ENCODE data around the gene C10orf95. TPM values are rescaled to one million over a fixed set of nuclear protein-coding genes. Genes with fewer than 3 reads are reported as not detected.

The C10orf95 gene
- total RNA-seq, 1 donor from 2014 or later, result 5.7 TPM

DNA sequence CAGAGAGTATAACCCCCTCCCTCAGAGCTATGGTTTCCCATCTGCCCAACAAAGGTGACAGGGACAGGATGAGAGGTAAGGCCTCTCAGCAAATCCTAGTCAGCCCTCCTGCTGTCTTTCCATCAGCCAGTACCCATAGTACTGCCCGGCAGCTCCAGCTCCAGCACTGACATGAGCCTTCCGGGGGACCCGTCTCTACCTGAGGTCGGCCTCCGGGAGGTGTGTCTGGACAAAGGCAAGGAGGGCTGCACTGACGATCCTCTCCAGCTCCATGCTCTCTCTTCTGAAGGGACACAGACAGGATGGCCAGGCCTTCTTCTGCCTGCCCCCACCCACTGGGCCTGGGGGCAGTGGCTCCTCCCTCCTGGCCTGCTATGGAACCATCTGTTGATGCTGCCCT lies 26.4 kb downstream of the C10orf95 start:
- TF ChIP-seq, protein P1, sequence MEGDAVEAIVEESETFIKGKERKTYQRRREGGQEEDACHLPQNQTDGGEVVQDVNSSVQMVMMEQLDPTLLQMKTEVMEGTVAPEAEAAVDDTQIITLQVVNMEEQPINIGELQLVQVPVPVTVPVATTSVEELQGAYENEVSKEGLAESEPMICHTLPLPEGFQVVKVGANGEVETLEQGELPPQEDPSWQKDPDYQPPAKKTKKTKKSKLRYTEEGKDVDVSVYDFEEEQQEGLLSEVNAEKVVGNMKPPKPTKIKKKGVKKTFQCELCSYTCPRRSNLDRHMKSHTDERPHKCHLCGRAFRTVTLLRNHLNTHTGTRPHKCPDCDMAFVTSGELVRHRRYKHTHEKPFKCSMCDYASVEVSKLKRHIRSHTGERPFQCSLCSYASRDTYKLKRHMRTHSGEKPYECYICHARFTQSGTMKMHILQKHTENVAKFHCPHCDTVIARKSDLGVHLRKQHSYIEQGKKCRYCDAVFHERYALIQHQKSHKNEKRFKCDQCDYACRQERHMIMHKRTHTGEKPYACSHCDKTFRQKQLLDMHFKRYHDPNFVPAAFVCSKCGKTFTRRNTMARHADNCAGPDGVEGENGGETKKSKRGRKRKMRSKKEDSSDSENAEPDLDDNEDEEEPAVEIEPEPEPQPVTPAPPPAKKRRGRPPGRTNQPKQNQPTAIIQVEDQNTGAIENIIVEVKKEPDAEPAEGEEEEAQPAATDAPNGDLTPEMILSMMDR (IDR thresholded peaks at IDR 0.05), result no peak
- ATAC-seq, result no peak
- H3K9me3 ChIP-seq, result no peaks in the 10 kb centered on the region
- H3K27me3 ChIP-seq (ENCODE audit: low read depth), result no peaks in the 10 kb centered on the region
- no peak overlapping the region for H3K4me3 ChIP-seq
- H3K27ac ChIP-seq, result no peak overlapping the region
- DNase-seq, result no peak
- H3K4me1 ChIP-seq, result peaks cover 22% of the 10 kb centered on the region
- H3K36me3 ChIP-seq, result peaks cover 22% of the 10 kb centered on the region
- intact Hi-C loops (cut with DNase I), result no loop called here

DNA sequence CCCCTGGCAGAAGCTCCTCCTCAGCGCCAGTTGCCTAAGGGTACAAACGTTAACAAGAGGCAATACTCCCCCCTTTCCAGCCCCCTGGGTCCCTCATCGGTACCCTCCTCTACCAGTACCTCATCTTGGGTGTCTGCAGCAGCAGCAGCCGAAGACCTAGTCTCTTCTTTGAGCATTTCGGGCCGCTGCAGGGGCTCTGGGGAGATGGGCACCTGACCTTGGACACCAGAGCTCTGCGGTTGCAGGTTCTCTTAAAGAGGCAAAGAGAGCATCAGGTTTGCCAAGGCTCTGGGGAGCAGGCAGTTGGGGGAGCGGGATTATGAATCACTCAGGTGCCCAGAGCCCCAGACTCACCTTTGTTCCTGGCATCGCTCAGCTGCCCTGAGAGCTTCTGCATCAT lies 27.2 kb downstream of the C10orf95 start:
- TF ChIP-seq, protein P1 (IDR thresholded peaks at IDR 0.05), result no peak
- H3K27ac ChIP-seq, result no peak overlapping the region
- no peaks in the 10 kb centered on the region for H3K9me3 ChIP-seq
- H3K4me1 ChIP-seq, result peaks cover 29% of the 10 kb centered on the region
- H3K36me3 ChIP-seq, result peaks cover 22% of the 10 kb centered on the region
- H3K4me3 ChIP-seq, result no peak overlapping the region
- no peaks in the 10 kb centered on the region for H3K27me3 ChIP-seq (ENCODE audit: low read depth)
- no peak for ATAC-seq
- intact Hi-C loops (cut with DNase I), result no loop called here
- no peak for DNase-seq

GRCh38 chr10:102423372-102423968 lies 27.9 kb downstream of the C10orf95 start:
- intact Hi-C loops (cut with DNase I), result no loop called here
- Histone ChIP-seq H3K27me3 (ENCODE audit: low read depth) (peaks cover 2% of the 10 kb centered on the region), H3K36me3 (peaks cover 22% of the 10 kb centered on the region), H3K27ac (peak overlapping the region; percentile 91), H3K9me3 (no peaks in the 10 kb centered on the region), H3K4me3 (peak overlapping the region; percentile 88), H3K4me1 (peaks cover 35% of the 10 kb centered on the region)
- ATAC-seq, result no peak
- no peak for DNase-seq
- TF ChIP-seq, protein P1 (IDR thresholded peaks at IDR 0.05), result no peak

GRCh38 chr10:102422545-102423129 lies 28.7 kb downstream of the C10orf95 start:
- Histone ChIP-seq H3K4me3 (peak overlapping the region; percentile 88), H3K9me3 (no peaks in the 10 kb centered on the region), H3K4me1 (peaks cover 35% of the 10 kb centered on the region), H3K36me3 (peaks cover 22% of the 10 kb centered on the region), H3K27ac (peak overlapping the region; percentile 91), H3K27me3 (ENCODE audit: low read depth) (peaks cover 8% of the 10 kb centered on the region)
- DNase-seq (peak; percentile 92), ATAC-seq (peak; percentile 74 to 80)
- intact Hi-C loops (cut with DNase I), result no loop called here
- TF ChIP-seq, protein P1 (IDR thresholded peaks at IDR 0.05), result peak; percentile 89

- peak overlapping the region; percentile 88 for H3K4me3 ChIP-seq
- peaks cover 15% of the 10 kb centered on the region for H3K27me3 ChIP-seq (ENCODE audit: low read depth)
- intact Hi-C loops (cut with DNase I), result no loop called here
- ATAC-seq (peak; percentile 59), DNase-seq (peak; percentile 76)
- H3K4me1 ChIP-seq, result peaks cover 35% of the 10 kb centered on the region
- H3K36me3 ChIP-seq, result peaks cover 22% of the 10 kb centered on the region
- H3K9me3 ChIP-seq, result no peaks in the 10 kb centered on the region
- peak overlapping the region; percentile 91 for H3K27ac ChIP-seq
- TF ChIP-seq, protein P1 (IDR thresholded peaks at IDR 0.05), result no peak
These were observed 29.4 kb downstream of the C10orf95 start for GRCh38 chr10:102421757-102422512.

Measured in lower lobe of right lung (tissue), 2 donors.